HG03135 (cell line): ENCODE measurements around the gene ZSWIM3.

Experiments used
- ATAC-seq: cut with Tn5 transposase; IDR thresholded peaks from one replicate; pipeline ENCODE4 v1.9.1; 2021; ENCODE audit warnings: mild to moderate bottlenecking, moderate library complexity; ENCODE audit not compliant: unreplicated experiment

ZSWIM3 gene

DNA sequence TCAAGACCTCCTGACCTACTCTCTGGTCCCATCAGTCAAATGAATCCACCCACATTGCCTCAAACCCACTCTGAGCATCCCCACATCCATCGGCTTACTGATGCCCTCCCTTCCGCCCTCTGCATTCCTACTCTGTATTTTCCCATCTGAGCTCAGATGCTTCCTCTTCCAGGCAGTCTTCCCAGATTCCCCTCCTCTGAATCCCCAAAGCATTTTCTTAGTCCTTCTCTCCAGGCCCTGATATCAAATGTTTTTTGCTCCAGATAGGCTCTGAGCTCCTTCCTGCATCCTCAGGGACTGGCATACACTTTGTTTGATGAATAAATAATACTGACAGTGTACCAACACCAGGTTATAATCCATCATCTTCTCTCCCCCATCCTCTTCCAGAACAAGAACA lies 50.7 kb downstream of the ZSWIM3 start:
- ATAC-seq: no peak

DNA sequence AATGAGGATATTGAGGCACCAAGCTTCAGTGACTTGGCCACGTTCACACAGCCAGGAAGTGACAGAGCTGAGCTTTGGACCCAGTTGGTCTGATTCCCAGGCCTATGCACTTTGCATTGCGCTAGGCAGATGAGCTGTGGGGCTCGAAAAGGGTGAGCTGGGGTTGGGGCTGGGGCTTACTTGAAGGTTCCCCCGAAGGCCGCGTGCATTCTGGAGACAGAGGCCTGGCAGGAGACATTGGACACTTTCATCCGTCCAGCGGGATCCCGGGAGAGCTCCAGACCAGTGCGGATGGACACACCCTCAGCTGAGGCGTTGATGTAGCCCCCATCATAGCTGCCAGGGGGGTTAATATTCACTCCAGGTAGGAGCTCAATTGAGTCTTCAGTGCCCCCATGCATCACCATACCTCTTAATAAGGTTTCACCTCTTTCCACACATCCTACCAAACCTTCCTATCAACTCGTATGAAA lies 52.0 kb downstream of the ZSWIM3 start:
- ATAC-seq: no peak

DNA sequence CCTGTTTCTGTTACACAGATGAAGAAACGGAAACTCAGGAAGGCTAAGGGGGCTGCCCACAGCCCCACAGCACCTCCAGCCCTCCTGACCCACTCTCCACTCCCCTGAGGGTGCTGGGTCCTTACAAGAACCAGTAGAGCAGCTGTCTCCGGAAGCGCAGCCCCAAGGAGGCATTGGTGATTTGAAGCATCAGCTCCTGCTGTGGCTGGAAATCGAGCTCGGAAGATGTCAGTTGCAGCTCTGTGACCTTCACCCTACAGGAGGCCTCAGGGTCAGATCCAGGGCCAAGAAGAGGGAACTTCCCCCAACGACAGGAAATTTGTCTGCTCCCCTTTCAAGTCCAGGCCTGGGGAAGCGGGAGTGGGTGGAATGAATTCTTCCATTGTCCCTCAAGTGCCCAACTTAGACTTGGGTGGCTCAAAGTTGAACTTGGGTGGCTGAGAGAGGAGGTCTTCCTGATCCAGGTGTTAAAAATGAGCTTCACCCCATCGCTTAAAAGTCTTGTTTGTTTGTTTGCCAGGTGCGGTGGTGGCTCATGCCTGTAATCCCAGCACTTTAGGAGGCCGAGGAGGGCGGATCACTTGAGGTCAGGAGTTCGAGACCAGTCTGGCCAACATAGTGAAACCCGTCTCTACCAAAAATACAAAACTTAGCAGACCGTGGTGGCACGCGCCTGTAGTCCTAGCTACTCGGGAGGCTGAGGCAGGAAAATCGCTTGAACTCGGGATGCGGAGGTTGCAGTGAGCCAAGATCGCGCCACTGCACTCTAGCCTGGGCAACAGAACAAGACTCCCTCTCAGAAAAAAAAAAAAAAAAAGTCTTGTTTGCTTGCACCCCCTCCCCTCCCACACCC lies 52.6 kb downstream of the ZSWIM3 start:
- ATAC-seq: no peak

- ATAC-seq: peak; percentile 92
Measured at GRCh38 chr20:45910670-45911485, 53.5 kb downstream of the ZSWIM3 start.

- no peak for ATAC-seq
Measured at GRCh38 chr20:45911486-45912343, 54.3 kb downstream of the ZSWIM3 start, which contains the start of gene PLTP. TSS of gene PLTP (minus strand) at chr20:45912155. CDS start at chr20:45911452, 703 bp downstream.

DNA sequence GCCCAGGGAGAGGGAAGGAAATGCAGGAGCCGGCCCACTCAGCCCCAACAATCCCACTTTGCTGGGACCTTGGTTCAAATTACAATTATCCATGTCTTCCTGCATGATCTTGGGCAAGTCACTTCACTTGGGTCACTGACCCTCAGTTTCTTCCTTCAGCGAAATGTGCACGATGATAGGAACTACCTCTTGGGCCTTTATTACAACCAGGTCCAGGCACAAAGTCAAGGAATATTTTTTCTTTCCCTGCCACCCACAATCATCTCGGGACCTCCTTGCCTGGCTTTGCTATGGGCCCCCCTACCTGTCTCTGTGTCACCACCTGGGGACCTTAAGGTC lies 54.9 kb downstream of the ZSWIM3 start:
- no peak for ATAC-seq

- ATAC-seq: no peak
Measured at GRCh38 chr20:45913116-45913515, 55.7 kb downstream of the ZSWIM3 start.

DNA sequence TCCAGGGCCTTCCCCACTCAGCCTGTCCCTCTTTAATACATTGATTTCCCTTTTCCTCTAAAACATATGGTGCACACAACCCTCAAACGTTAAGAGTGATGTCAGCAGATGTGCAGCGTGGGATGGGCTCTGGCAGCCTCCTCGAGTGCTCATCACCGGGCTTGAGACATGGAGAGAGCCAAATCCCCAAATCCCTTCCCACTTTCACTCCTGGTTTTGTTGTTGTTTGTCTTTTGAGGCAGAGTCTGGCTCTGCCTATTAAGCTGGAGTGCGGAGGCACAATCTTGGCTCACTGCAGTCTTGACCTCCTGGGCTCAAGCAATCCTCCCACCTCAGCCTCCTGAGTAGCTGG lies 60.4 kb downstream of the ZSWIM3 start:
- no peak for ATAC-seq

GRCh38 chr20:45918182-45918737 lies 60.8 kb downstream of the ZSWIM3 start:
- no peak for ATAC-seq

- no peak for ATAC-seq
Measured at GRCh38 chr20:45918779-45919537, 61.5 kb downstream of the ZSWIM3 start.

- no peak for ATAC-seq
Measured at GRCh38 chr20:45919542-45920399, 62.4 kb downstream of the ZSWIM3 start.

- no peak for ATAC-seq
Measured at GRCh38 chr20:45920462-45921336, 63.3 kb downstream of the ZSWIM3 start.

- no peak for ATAC-seq
Measured at GRCh38 chr20:45921337-45922189, 64.1 kb downstream of the ZSWIM3 start.

DNA sequence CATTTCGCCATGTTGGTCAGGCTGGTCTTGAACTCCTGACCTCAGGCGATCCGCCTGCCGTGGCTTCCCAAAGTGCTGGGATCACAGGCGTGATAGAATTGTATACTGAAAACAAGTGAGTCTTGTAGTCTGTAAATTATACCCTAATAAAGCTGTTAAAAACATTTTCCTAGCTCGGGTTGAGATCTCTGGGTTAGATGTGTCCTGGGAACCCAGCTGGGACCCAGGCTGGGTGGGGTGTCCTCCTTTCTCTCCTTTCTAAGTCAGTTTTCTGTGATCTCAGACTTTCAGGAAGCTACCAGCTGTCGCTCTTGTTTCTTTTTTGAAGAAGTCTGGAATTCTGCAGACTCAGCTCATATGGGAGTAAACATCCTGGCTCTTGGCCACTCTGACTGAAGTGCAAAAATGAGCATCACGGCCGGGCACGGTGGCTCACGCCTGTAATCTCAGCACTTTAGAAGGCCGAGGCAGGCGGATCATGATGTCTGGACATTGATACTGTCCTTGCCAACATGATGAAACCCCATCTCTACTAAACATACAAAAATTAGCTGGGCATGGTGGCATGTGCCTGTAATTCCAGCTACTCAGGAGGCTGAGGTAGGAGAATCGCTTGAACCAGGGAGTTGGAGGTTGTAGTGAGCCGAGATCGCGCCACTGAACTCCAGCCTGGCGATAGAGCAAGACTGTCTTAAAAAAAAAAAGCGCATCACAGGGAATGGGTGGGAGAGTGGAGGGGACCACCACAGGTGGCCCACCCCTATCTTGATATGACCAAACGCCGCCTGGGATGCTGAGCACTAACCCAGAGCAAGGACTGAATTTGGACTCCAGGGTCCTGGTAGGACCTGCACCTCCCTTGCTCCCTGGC lies 67.2 kb downstream of the ZSWIM3 start:
- no peak for ATAC-seq

GRCh38 chr20:45925821-45926506 lies 68.5 kb downstream of the ZSWIM3 start:
- ATAC-seq: no peak

DNA sequence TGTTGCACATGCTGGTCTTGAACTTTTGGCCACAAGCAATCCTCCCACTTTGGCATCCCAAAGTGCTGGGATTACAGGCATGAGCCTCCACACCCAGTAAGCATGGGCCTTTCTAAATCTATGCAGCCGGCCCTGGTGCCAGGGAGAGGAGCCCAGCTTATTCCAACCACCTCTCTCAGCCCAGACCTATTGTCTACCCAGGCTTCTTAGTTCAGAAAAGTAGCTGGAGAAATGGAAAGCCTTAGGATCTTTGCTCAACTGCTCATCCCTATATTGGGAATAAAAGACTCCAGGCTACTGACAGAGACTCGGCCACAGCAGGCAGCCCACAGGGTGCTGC lies 69.3 kb downstream of the ZSWIM3 start:
- ATAC-seq: no peak
